SIG-M5 treated with dmso at 0.1 percent for 504 hours (cell line): ENCODE measurements around the gene SUV39H2.
"Not testable (repeated sequence)": the region's sequence is repeated elsewhere in the genome, so short reads cannot be mapped to it uniquely, and the experiment has no call there.

Source experiments
- DNase-seq: peaks from one replicate; lab custom pipeline; 2025; ENCODE audit not compliant: unreplicated experiment; lab: John Stamatoyannopoulos, UW

The SUV39H2 gene

DNA sequence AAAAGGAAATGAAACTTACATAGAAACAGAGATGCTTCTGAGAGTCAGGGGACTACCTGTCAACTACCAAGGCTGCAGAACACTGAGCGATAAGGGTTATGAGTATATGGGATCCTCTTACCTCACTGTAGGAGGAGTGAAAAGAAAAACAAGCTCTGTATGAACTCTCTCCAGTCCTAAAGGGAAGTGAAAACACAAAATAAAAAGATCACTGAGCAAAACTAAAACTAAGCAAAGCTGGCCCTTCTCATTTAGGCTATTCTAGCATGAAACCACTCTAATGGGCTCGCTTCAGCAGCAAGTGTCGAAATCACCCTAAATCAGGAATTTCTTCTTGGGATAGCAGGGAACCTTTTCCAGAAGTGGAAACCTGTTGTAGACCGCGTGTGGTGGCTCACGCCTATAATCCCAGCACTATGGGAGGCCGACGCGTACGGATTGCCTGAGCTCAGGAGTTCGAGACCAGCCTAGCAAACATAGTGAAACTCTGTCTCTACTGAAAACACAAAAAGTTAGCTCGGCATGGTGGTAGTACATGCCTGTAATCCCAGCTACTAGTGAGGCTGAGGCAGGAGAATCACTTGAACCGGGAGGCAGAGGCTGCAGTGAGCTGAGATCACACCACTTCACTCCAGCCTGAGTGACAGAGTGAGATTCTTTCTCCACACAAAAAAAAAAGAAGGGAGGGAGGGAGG lies 48.2 kb downstream of the SUV39H2 start:
- DNase-seq, result no peak

DNA sequence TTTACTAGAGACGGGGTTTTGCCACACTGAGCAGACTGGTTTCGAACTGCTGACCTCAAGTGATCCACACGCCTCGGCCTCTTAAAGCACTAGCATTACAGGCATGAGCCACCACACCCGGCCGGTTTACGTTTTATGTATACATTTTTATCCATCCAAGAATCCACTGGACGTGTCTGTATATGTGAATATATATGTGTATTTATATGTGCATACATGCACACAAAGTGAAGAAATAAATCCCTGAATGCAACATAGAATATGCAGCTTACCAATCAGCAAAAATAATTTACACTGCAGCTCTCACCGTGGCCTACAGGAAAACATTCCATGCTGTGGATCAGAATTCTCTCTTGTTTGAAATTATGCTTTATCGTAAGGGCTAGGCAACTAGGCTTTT lies 51.9 kb downstream of the SUV39H2 start:
- no peak for DNase-seq

DNA sequence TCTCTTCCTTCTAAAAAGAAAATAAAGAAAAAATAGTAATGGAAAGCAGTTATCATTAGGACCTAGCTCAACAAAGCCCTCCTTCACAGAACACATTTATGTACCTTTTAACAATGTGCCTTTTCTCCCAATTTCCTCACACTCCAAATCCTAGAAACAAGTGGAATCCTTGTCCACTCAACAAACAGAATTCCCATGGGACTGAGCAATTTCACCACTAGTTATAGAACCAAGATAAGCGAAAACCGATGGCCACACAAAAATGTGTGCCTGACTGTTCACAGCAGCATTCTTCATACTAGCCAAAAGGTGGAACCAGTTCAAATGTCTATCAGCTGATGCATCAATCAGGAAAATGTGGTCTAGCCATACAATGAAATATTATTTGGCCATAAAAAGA lies 57.9 kb downstream of the SUV39H2 start:
- no peak for DNase-seq

DNA sequence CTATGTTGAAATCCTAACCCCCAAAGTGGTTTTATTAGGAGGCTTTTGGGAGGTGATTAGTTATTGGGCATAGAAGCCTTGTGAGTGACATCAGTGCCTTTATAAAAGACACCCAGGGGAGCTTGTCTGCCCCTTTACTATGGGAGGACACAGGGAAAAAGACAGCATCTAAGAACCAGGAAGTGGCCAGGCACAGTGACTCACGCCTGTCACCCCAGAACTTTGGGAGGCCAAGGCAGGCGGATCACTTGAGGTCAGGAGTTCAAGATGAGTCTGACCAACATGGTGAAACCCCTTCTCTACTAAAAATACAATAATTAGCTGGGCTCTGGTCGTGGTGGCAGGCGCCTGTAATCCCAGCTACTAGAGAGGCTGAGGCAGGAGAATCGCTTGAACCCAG lies 60.3 kb downstream of the SUV39H2 start:
- not testable (repeated sequence) for DNase-seq

DNA sequence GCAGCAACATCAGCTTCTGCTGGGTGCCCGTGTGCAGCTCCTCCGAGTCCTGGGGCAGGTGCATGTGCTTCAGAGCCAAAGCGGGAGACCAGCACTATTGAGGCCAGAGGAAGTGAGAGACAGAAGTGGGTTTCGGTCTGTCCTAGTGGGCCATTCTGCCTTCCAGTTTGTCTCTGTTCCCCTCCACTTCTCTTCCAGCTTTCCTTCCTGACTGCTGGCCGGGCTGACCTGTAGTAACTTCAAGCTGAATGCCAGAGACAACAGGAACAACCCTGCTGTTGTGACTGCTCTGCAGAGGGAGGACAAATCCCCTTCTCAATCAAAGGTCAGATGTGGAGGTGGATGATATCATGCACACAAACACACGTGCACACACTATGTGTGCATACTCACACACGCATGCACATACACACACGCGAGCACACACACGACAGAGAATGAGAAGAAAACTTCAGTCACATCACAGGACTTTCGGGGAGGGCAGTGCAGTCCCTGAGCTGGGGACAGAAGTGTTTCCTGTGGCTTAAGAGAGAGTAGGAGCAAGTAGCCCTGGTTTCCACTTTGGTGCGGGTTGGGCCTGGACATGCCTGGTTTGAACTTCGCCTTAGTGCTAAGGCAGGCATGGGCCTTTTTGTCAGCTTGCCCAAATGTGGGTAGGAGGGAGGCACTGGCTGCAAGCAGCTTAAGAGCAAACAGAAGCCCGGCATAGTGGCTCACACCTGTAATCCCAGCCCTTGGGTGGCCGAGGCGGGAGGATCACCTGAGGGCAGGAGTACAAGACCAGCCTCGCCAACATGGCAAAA lies 63.7 kb downstream of the SUV39H2 start:
- not testable (repeated sequence) for DNase-seq

DNA sequence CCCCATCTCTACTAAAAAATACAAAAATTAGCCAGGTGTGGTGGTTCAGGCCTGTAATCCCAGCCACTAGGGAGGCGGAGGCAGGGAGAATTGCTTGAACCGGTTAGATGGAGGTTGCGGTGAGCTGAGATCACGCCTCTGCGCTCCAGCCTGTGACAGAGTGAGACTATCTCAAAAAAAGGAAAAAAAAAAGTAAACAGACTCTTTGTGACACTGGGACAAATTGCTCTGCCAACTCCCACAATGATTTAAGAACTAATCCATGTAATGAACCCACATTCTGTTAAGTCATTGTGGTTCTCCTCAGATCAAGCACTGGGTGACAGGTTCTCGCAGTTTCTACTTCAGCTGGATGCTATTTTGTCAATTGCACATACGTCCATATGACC lies 64.3 kb downstream of the SUV39H2 start:
- DNase-seq, result not testable (repeated sequence)

DNA sequence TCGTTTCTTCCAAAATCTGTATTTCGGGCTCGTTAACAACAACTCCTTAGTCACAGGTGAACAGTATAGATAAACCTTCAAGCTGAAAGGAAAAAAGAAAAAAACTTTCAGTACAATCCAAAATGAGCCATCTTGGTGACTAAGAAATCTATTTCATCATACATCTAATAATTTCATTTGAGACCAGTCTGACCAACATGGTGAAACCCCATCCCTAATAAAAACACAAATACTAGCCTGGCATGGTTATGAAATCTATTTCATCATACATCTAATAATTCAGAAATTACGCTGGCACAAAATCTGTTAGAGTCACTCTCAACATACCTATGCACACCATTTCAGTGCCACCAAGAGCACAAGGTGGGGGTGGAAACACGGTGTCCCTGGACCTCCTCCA lies 66.4 kb downstream of the SUV39H2 start:
- no peak for DNase-seq

DNA sequence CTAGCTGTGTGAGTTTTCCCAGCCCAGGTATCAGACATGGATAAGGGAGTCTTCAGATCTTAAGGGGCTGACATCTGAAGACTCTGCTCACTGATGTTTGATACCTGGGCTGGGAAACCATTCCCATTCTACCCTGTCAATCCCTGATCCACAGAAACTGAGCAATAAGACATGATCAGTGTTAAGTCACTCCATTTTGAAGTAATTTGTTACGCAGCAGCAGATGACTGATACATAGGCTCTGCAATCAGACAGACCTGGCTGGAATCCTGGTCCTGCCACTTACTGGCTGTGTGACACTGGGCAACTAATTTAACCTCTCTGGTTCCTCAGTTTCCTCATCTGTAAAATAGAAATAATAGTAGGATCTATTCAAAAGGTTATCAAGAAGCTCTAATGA lies 68.6 kb downstream of the SUV39H2 start:
- DNase-seq, result no peak

DNA sequence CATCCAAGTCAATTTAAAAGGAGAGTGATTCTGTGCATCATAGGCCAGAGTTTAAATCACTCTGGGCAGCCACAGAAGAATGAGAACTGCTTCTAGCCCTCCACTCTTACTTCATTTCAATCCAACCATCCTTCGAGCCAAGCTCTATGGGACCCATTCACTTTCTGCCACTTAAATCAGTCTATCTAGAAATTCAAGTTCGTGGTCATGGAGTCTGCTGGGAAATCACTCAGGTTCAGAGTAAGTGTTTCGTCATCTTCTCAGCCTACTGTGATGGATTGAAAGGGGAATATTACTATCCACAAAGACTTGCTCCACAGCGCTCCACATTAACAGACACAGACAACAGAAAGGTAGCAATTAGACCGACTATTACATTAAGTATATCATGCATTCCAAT lies 70.6 kb downstream of the SUV39H2 start:
- DNase-seq, result no peak

DNA sequence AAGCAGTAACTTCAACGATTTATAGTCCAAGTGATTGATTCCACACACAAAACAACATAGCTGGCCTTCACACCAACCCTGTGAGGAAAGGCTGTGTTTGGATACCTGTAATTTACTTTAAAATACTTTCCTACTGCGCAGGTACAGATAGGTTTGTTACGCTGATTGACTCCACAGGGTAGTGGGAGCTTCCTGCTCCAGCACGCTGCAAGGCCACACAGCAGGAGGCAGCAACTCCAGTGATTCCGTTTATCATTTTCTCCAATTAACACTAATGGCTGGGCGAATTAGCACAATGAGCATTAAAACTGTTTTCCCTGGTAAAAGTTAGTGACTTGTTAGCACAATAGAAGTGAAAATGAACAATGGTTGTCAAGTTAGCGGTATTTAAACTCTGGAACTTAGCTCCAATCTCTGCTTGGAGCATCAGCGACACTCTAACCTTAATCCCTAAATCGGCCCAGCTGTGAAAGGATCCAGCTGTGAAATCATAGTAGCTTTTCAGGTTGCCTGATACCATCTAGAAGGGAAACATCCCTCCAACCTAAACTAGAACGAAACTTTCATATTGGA lies 74.3 kb downstream of the SUV39H2 start:
- no peak for DNase-seq

DNA sequence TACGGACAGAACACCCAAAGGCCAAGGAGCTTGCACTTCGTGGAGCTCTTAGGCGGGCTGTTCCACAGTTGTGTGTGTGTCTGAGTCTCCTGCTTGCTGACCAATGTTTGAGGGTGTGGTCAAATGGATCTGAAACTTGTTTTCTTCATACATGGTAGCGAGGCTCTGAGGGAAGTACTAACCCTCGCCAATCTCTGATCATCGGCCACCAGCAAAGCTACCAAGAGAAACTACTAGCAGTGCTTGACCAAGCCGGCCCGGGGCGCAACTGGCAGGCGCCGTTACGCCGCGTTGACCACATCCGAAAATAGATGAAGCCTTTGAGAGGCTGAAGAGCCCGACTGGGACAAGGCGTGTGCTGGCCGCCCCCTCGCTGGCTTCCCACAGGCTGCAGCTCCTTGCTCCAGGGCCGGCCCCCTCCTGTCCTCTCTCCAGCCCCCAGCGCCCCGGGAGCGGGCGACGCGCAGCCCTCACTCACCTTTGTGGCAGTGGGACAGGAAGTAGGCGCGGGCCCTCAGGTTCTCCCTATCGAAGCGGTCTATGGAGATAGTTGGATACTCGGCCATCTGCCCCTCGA lies 74.8 kb downstream of the SUV39H2 start:
- DNase-seq, result peak; percentile 35
